ENCODE data around the gene SHCBP1.

- TF ChIP-seq CTCF (IDR thresholded peaks at IDR 0.05) (no peak), EP300 (IDR thresholded peaks at IDR 0.05) (no peak), POLR2AphosphoS5 (IDR thresholded peaks at IDR 0.05) (peak in 1 of 2 donors; percentile 48), POLR2A (IDR thresholded peaks at IDR 0.05; ENCODE audit: low read depth) (no peak)
These were observed at the start of gene SHCBP1 for GRCh38 chr16:46621006-46621933.

Data from esophagus muscularis mucosa (tissue), 4 donors.